Breast epithelium (tissue), 3 donors: ENCODE data around the gene SEPTIN6.

Source experiments
- POLR2A ChIP-seq: fragments of 450-650 bp; IDR thresholded peaks from one replicate; pipeline ENCODE4 v1.6.1; 2016; ENCODE audit warnings: antibody characterized with exemption, mild to moderate bottlenecking, moderate library complexity
- POLR2AphosphoS5 ChIP-seq, 3 donors: sonication (generic); formaldehyde crosslinking; IDR thresholded peaks; one replicate each; pipeline ENCODE4 v1.6.1; 2017; ENCODE audit warnings: antibody characterized with exemption in 3 of 3
- TF ChIP-seq, protein P1 (sequence below), 3 donors: fragments of 450-650 bp; IDR thresholded peaks; one replicate each; pipeline ENCODE4 v1.5.1; 2016 to 2017; ENCODE audit warnings: antibody characterized with exemption in 3 of 3, mild to moderate bottlenecking in 3 of 3, moderate library complexity in 3 of 3

DNA sequence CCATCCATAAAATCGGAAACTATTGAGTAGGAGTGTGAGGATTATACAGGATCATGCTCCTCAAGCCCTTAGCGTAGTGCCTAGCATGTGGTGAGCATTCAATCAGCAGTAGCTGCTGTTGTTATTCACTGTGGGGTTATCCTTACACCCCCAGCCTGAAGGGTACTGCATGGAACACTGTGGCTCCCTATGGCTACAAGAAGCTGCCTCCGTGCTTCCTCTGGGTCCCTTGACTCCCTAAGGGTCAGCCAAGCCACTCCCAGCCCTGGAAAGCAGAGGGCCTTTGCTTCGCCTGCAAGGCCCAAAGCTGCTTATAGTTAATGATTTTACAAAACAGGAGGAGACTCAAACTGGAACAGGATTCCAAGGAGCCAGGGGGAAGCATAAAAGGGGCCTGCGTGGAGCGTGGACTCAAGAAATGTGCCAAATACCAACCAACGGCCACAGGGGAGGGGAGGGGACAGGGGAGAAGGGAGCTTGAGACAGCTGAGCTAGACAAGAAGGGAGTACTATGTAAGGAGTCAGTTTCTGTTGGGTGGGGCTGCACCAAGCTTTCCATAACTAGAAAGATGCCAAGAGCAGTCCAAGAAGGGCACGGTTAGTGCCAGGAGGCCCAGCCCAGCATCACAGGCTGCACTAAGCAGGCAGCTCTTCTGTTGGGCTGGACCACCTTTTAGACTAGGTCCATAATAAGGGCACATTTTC, 15.9 kb downstream of the SEPTIN6 start:
- TF ChIP-seq POLR2A (no peak), POLR2AphosphoS5 (IDR thresholded peaks at IDR 0.05) (no peak)
- TF ChIP-seq, protein P1, sequence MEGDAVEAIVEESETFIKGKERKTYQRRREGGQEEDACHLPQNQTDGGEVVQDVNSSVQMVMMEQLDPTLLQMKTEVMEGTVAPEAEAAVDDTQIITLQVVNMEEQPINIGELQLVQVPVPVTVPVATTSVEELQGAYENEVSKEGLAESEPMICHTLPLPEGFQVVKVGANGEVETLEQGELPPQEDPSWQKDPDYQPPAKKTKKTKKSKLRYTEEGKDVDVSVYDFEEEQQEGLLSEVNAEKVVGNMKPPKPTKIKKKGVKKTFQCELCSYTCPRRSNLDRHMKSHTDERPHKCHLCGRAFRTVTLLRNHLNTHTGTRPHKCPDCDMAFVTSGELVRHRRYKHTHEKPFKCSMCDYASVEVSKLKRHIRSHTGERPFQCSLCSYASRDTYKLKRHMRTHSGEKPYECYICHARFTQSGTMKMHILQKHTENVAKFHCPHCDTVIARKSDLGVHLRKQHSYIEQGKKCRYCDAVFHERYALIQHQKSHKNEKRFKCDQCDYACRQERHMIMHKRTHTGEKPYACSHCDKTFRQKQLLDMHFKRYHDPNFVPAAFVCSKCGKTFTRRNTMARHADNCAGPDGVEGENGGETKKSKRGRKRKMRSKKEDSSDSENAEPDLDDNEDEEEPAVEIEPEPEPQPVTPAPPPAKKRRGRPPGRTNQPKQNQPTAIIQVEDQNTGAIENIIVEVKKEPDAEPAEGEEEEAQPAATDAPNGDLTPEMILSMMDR (IDR thresholded peaks at IDR 0.05), result no peak
